Activated CD8-positive, alpha-beta memory T cell treated with anti-CD3 and anti-CD28 coated beads, Interleukin-2, amount 50 U/mL, for 4 hours (primary cell): ENCODE measurements around the gene MPZL3.

Source experiments
- DNase-seq: peaks from one replicate; pipeline ENCODE4 v3.0.0-alpha.2; 2020

The MPZL3 gene

DNA sequence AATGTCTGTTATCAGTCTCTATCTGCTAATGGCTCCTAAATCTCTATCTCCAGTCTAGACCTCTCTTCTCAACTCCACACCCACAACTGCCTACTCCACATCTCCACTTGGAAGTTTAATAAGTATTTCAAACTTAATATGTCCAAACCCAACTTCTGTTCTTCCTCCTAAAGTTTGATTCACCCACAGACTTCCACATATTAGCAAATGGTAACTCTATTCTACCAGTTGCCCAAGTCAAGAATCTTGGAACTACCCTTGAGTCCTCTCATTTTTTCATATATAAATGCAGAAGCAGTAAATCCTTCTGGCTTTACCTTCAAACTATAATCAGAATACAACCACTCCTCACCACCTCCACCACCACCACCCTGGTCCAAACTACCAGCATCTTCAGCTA lies 20.7 kb downstream of the MPZL3 start:
- no peak for DNase-seq

DNA sequence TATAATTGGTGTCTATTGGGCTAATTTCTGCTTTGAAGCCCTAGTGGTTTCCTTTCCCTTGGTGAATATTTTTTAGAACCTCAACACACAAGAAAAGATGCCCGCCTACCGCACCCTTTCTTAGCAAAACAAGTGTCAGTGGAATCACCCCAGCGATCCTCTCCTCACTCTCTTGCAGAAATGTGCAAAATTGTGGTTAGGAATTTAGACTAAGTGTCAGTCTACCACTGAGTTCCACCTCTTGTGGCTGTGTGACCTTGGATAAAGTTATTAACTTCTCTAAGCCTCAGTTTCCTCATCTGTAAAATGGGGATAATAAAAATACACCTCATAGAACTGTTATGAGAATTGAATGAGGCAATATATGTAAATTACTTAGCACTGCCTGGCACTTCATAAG lies 22.1 kb downstream of the MPZL3 start:
- DNase-seq: peak; percentile 58

DNA sequence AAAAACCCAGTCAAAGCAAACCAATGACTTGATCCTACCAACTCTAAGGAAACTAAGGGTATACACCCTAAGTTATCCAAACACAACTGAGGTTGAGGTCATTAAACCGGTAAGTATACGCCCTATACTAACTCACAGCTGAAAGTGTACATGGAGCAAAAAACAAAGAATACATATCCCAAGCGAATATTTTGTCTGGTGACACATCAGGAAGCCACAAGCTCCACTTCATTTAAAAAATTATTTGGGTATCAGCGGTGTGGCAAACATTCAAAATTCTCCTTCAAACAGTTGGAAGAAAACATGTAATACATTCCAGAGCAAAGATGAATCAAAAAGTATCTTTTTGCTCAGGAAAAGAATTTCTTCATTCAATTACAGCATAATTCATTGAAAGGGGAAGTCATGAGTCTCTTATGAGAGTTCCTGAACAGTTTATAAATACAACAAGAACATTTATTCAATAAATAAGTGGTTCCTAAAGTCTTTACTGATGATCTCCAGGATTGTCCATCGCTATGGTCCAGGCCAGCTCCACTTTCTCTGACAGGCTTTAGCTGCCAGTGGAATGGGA lies 22.8 kb downstream of the MPZL3 start:
- no peak for DNase-seq

DNA sequence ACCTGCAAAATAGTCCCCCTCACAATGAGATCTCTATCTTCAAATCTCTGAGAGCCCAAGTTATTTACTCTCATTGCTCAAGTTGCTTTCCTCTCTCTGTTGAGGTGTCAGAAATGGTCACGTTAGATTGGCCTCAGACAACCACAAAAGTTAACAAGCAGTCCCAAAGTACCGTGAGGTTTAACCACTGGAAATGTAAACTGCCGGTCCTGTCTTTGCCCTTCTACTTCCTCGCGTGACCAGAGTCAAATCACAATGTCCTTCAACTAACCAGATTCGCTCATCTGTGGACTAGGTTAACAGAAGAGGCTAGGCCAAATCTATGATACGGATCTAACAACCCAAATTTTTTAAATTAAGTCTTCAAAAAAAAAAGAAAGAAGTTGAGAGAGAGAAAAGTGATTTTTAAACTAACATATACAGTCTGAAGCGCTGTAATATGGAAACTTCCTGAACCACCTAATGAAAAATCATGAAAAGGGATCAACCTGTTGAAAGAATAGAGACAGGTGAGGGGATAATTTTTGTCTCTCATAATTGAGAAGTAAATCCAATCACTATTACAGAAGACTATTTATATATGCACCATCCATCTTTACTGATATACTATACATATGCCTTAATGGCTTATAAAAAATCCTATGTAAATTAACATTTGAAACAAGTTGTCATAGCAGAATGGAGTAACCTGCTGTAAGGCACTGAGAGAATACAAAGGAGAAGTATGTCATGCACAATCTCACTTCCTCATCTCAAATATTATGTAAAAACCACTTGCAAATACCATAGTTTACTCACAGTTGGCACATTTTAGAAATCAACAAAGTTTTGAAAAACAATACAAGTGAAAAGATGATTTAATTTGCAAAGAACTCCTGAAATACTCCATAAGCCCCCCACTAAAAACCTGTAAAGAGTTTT lies 24.0 kb downstream of the MPZL3 start:
- DNase-seq: no peak

DNA sequence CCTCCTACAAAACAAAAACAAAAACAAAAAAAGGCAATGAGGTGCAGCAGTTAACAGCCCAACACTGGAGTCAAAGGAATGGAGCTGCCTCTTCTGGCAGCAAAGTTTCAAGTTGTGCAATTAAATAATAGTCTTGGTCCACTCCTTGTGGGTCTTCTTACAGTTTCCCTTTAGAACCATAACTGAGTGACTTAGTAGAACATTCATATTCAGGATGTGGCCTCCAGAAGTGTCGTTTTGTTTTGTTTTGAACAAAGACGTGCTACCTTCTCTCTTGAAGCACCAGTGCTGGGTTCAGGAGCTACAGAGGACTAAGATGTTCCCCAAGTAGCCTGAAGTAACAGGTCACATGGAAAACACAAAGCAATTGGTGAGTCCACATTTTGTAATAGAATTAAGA lies 25.4 kb downstream of the MPZL3 start:
- DNase-seq: no peak

DNA sequence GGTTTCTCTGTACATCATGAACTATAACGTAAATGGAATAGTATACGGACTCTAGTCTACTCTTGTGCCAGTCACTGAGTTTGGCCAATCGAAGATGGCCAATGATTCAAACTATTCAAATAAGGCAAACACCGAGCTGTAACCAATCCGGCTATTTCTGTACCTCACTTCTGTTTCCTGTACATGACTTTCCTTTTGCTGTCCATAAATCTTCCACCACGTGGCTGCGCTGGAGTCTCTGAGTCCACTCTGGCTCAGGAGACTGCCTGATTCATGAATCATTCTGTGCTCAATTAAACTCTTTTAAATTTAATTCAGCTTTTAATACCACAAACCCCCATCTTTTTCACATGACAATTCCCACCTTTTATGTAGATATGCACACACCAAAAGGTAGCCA lies 25.9 kb downstream of the MPZL3 start:
- no peak for DNase-seq

DNA sequence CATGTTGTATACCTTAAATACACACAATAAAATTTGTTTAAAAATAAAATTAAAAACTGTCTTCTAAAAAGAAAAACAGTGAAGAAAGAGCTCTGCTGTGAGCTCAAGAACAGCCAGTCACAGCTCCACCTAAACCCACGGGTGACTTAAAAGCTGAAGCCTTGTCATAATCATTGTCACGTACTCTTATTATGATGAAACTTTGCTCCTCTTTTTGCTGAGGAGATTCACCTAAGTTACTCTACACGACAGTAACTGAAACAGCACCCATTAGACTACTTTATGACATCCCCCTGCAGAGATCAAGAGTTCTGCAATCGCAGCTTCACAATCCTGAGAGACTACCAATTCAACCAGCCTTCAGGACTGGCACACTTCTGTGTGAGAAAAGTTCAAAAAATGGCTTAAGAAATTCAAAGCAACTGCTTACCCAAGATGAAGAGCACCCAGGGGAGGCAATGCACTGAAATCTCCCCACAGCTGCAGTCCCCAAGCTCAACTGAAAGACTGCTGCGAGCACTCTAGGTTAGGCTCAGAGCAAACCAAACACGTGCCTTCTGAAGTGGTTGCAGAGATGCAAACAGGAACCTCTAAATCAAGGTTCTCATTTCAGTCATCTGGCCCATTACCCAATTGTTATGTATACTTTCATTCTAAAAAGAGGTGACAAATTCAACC lies 27.5 kb downstream of the MPZL3 start, which contains the start of gene JAML:
TSS of gene JAML (minus strand) at position 501 of the 678 bp plus-strand sequence. CDS start 10,145 bp downstream, outside the sequence.
- peak; percentile 62 for DNase-seq

DNA sequence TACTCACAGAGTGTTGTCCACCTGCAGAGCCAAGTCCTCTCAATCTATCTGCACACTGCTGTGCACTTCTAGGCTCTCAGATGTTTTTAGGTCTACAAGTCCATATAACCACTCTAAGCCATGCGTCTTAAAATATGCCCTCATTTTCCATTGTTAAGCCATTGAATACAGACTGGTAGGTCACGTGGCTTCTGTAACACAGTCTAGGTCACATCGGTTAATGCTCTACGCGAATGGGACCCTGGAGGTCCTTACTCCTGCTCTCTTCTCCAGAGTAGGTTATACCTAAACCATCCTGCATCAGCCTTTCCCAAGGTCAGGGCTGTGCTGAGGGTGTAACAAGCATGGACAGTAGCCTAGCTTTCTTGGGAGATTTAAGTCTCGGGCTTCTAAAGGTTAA lies 28.2 kb downstream of the MPZL3 start:
- peak; percentile 43 for DNase-seq

DNA sequence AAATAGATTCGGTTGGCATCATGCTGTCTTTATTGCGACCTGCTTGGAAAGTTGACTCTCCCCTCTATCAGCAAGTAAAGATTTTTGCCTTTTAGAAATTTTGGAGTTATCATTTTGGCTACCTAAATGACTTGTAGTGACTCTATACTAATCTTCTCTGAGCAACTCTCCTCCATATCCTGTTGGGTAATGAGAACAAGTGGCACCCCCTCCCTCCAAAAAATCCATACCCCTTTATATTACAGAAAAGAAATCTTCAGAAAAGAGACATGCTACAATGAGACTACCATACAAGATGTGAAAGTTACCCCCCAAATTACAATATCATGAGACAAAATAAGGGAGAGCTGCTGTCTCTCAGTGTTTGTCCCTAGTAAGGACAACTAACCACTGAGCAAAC lies 28.6 kb downstream of the MPZL3 start:
- DNase-seq: no peak

DNA sequence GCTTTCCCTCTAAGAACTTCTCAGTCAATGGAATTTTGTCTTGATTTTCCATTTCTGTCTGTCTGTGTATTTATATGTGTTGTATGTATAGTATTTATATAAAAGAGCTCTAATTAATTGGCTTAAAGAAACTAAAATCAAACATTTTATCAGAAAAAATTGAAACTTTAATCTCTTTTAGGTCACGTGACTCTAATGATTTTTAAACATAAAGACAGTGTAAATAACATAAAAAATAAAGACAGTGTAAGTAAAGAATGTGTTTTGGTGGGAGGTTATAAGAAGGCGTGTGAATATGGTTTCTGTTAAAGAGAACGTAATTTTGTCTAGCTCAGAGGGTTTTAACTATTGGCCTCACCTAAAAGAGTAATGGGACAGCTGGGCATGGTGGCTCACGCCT lies 29.7 kb downstream of the MPZL3 start:
- no peak for DNase-seq

DNA sequence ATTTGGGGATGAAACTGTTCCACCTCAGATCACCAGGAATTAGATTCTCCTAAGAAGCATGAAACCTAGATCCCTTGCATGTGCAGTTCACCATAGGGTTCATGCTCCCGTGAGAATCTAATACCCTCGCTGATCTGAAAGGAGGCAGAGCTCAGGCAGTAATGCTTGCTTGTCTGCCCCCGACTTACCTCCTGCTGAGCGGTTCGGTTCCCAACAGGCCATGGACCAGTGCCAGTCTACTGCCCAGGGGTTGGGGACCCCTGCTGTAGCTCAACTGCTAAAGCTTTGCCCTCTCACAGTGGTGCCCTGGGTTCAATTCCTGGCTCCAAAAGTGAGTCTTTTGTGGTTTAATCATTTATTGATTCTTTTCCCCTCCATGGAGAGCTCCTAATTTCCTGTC lies 30.7 kb downstream of the MPZL3 start:
- DNase-seq: no peak

DNA sequence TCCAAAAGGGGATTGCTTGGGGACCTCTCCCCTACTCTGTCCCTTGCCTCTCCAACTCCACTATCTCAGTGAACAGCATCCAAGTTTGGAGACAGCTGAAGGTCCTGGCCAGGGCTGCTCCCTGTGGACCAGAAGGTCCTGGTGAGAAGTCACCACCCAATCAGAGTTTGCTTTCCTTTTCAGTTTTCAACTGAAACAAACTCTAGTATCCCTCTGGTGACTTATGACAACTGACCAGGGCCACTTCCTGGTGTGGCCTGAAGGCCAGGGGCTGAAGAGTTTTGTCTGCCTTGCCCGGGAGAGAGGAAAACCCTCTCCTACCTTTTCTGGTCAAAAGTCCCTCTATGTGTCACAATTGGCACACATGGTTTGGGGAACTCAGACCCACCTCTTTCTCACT lies 32.4 kb downstream of the MPZL3 start:
- no peak for DNase-seq

DNA sequence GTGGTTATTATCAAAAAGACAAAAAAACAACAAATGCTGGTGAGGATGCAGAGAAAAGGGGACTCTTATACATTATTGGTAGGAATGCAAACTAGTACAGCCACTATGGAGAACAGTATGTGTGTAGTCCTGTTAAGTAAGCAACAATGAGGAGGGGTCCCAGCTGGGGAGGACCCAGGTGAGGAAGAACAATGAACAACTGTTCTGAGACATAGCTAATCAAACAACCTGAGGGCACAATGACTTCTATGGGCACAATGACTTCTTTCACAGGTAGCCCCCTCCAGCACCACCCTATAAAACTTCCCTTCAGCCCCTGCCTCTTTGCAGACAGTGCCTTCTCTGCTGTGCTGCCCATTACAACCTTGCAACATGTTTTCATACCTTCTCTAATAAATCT lies 32.9 kb downstream of the MPZL3 start:
- DNase-seq: no peak

DNA sequence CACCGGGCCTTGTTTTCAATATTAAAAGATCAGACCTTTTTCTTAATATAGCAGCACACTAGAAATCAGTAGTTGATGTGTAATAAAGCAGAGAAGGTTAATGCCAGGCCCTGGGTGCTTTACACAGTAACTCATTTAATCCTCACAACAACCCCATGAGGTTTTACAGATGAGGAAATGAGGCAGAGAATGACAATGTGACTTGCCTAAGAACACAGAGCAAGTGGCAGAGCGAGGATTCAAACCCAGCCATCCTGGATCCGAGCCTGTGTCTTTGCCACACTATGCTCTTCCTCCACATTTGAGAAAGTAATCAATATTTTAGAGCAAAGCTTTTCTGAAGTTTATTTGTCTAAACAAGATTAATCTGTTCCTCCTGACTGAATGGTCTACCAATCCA lies 34.6 kb downstream of the MPZL3 start:
- DNase-seq: no peak

DNA sequence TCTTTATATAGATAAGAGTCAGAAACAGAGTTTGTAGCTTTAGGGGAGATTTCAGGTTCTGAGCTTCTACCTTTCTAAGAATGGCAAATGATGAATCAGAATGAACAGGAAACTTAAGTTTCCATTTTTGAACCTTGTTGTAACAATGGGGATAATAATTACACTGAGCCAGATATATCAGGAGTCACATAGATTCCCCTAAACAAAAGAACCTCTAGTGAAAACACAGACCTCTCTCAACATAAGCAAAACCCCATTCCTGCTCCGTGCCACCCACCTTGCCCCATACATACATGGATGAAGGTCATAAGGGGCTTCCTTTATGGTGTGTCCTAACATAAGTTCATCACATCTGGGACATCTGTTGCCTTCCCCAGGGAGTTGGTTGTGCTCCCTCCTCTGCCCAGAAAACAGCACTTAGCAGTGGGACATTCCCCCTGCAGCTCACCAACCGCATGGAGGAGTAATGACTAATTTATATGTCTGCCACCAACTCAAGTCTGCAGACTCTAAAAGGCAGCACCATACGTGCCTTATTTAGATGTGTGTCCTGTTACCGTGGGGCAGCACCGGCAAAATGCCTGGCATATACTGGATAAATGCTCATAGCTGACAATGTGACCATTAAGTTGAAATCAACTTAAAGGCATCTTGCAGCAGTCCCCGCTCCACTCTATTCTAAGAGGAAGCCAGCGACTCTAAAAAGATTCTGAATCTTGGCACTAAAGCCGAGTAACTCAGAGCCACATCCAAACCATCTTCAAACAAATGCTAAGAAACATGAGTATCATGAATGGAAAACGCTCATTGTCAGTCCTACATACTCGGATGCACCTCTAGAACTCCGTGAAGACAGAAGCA lies 35.3 kb downstream of the MPZL3 start:
- DNase-seq: peak; percentile 55

DNA sequence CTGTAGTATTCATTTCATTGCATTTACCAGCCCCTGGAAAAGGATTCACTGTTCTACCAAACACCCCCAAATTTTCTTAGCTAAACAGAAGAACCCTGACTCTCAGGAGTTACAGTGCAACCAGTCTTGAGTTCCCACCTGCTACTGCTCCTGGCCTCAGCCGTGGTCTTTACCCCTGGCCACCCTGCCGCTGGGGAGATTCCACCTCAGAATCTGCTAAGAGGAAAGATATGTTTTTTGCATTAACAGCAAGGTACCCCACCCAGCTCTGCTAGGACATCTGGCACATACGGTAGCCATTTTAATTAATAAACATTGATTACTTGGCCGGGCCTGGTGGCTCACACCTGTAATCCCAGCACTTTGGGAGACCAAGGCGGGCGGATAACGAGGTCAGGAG lies 36.4 kb downstream of the MPZL3 start:
- no peak for DNase-seq

DNA sequence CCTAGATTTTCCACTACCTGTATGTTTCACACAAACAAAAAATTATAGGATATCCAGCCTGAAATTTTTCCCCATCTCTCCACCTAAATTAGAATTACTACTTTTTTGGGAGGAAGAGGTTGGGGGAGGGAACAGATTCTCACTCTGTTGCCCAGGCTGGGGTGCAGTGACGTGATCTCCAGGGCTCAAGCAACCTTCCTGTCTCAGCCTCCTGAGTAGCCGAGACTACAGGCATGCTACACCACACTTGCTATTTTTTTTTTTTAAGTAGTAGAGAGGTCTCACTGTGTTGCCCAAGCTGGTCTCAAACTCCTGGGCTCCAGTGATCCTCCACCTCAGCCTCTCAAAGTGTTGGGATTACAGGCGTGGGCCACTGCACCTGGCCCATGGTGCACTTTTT lies 36.9 kb downstream of the MPZL3 start:
- DNase-seq: no peak

DNA sequence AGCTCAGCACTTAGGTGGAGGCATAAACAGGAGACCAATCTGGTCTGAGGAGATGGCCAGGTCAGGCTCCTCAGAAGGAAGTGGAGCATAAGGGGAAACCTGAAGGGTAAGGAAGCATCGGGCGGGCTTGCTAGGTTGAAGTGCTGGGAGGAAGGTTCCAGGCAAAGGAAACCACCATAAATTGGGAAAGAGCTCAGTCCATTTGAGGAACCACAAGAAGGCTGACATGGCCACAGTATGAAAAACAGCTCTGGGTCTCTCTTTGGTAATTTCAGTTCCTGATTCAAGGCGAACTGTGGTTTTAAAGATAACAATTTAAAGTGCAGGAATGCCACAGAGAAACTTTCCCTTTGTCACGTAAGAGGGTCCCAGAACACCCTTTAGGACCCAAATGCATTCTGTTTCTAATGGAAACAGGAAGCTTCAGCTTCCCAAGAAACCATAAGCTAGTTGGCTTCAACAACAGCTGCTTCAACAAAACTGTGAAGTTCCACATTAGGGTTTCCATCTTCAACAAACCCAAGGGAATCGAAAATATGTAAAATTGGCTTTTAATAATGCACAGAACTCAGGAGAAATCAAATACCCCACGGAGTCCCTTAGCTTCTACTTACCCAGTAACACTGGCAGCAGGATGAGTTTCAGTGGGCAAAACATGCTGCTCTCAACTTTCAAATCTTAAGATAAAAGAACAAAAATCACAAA lies 37.8 kb downstream of the MPZL3 start:
- DNase-seq: no peak

DNA sequence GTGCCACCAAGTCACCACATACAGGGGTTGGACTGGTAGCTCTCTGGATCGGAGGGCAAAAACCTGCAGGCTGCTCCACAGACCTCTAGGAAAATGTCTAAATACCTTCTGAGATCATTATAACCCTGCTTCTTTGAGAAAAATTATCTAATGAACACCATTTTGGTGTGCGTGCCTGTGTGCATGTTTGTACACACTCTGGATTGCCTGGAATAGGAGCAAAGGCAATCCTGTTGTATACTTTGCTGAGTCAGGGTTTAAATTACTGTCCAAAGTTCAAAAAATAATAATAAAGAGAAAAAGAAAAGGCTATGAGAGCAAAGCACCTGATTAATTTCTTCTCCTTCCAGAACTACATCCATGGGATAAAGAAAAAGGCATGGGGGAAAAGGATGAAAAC lies 38.4 kb downstream of the MPZL3 start:
- DNase-seq: no peak

DNA sequence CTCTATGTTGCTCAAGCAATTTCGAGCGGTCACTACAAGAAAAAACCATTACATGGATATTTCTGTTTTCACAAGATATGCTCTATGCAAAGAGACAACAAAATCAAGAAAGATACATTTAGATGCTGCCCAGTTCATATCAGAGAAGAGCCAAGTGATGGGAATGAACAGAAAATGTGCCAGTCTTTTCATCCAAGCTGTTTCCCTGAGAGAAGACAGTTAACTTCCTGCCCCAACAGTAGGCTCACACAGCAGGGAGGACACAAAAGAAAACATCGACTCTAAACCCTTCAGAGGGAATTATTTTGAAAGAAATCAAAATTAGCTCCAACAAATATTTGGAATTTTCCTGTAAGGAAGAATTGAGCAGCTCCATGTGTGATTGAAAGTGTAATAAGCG lies 39.0 kb downstream of the MPZL3 start:
- DNase-seq: no peak

DNA sequence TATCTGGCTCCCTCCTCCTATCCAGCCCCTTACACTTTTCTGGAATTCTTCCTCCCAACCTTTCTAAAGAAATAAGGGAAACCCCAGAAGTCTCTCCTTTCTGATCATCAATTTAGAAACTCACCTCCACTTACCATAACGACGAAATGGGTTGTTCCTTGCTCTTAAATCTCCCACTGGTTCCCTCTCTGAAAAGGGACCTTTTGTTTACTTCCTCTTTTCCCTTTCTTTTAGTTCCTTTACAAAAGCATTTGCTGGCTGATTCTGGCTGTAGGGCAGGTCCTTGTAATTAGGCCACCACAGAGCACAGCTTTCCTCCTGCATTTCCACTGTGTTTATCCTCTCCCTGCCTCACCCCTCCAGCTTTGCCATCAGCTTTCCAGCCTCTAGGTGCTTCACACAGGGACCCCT lies 39.4 kb downstream of the MPZL3 start:
- DNase-seq: no peak

DNA sequence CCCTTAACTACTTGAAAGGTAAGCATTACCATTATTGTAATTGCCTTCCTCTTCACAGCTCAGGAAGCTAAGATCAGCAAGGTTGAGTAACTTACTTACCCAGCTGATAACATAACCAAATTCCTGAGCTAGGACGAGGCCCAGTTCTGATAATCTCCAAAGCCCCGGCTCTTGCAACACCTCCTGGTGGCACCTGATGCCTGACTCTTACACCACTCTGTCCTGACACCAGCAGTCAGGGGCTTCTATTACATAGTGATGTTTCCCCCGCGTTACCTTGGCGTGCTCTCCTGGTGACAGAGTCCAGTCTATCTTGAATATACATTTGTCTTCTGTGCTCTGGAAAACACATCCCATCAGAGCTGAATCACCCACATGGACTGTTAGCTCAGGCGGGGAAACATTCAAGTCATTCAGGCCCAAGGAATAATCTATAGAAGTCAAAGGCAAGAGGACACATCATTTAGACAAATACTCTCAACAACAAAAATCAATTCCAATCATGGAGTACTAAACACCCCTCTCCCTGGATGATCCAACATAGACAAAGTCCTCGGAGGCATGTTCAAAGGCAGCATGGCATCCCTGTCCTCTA lies 39.9 kb downstream of the MPZL3 start:
- no peak for DNase-seq
